ENCODE measurements around the gene BLTP3A. TPM values are rescaled to one million over a fixed set of nuclear protein-coding genes. Genes with fewer than 3 reads are reported as not detected.
A peak's percentile ranks its signal among the peaks of the same experiment; 100 is the strongest.

BLTP3A gene
- total RNA-seq, 1 experiment from 2014 or later: 22.3 TPM

GRCh38 chr6:34810936-34811632 is 19.2 kb downstream of the BLTP3A start:
- H3K4me3 ChIP-seq: no peak overlapping the region
- H3K36me3 ChIP-seq (ENCODE audit: low read depth): no peaks in the 10 kb centered on the region
- H3K4me2 ChIP-seq: peak overlapping the region; percentile 60
- no peaks in the 10 kb centered on the region for H3K9me3 ChIP-seq (ENCODE audit: insufficient read depth, low read depth)
- POLR2A ChIA-PET (ENCODE audit: unreplicated experiment): no interaction called here
- H3K27ac ChIP-seq: peak overlapping the region; percentile 70
- no peaks in the 10 kb centered on the region for H3K9me2 ChIP-seq (ENCODE audit: insufficient read depth)
- H4K20me1 ChIP-seq (ENCODE audit: insufficient read depth): peaks cover 33% of the 10 kb centered on the region
- H3K4me1 ChIP-seq (replicated peaks; ENCODE audit: insufficient read depth): peaks cover 35% of the 10 kb centered on the region
- peaks cover 28% of the 10 kb centered on the region for H3F3A ChIP-seq (ENCODE audit: insufficient read depth, low read depth)
- H3K27me3 ChIP-seq (ENCODE audit: insufficient read depth, low read depth): no peaks in the 10 kb centered on the region
- intact Hi-C loops (cut with micrococcal nuclease; ENCODE audit: unreplicated experiment): no loop called here
- peak; percentile 20 to 80 for DNase-seq
- peaks cover 91% of the 10 kb centered on the region for H3K79me2 ChIP-seq (ENCODE audit: low read depth)
- H2AFZ ChIP-seq: no peak overlapping the region
- no TSS peak for BruUV-seq (replicated peaks)
- CTCF ChIA-PET: no interaction called here
- no peak for TF ChIP-seq CTCF (conservative IDR thresholded peaks at IDR 0.05)

GRCh38 chr6:34813028-34813713 is 21.3 kb downstream of the BLTP3A start:
- Histone ChIP-seq H4K20me1 (ENCODE audit: insufficient read depth) (peaks cover 30% of the 10 kb centered on the region), H3K27me3 (ENCODE audit: insufficient read depth, low read depth) (no peaks in the 10 kb centered on the region), H3K27ac (no peak overlapping the region), H3K79me2 (ENCODE audit: low read depth) (peaks cover 85% of the 10 kb centered on the region), H2AFZ (no peak overlapping the region), H3K36me3 (ENCODE audit: low read depth) (no peaks in the 10 kb centered on the region), H3K4me3 (no peak overlapping the region), H3F3A (ENCODE audit: insufficient read depth, low read depth) (peaks cover 26% of the 10 kb centered on the region), H3K9me3 (ENCODE audit: insufficient read depth, low read depth) (no peaks in the 10 kb centered on the region), H3K4me1 (replicated peaks; ENCODE audit: insufficient read depth) (peaks cover 35% of the 10 kb centered on the region), H3K9me2 (ENCODE audit: insufficient read depth) (no peaks in the 10 kb centered on the region), H3K4me2 (no peak overlapping the region)
- intact Hi-C loops (cut with micrococcal nuclease; ENCODE audit: unreplicated experiment): no loop called here
- BruUV-seq (replicated peaks): no TSS peak
- DNase-seq: no peak
- TF ChIP-seq EZH2 (IDR thresholded peaks at IDR 0.05; ENCODE audit: low read depth) (no peak), CTCF (conservative IDR thresholded peaks at IDR 0.05) (no peak)
- POLR2A ChIA-PET (ENCODE audit: unreplicated experiment): no interaction called here
- CTCF ChIA-PET: no interaction called here

GRCh38 chr6:34816635-34817301 is 24.9 kb downstream of the BLTP3A start:
- peaks cover 2% of the 10 kb centered on the region for H3K4me1 ChIP-seq (replicated peaks; ENCODE audit: insufficient read depth)
- no peak for TF ChIP-seq CTCF (conservative IDR thresholded peaks at IDR 0.05)
- no peak for TF ChIP-seq EZH2 (IDR thresholded peaks at IDR 0.05; ENCODE audit: low read depth)
- no peaks in the 10 kb centered on the region for H3F3A ChIP-seq (ENCODE audit: insufficient read depth, low read depth)
- no peak overlapping the region for H3K4me3 ChIP-seq
- H3K27me3 ChIP-seq (ENCODE audit: insufficient read depth, low read depth): no peaks in the 10 kb centered on the region
- H3K4me2 ChIP-seq: no peak overlapping the region
- POLR2A ChIA-PET (ENCODE audit: unreplicated experiment): interaction anchor here (0.6 kb wide), 1 partner anchor 239 kb away, joined by 23 read pairs; no protein-coding TSS in a partner anchor
- H3K79me2 ChIP-seq (ENCODE audit: low read depth): peaks cover 53% of the 10 kb centered on the region
- BruUV-seq (replicated peaks): no TSS peak
- CTCF ChIA-PET: no interaction called here
- no peak overlapping the region for H2AFZ ChIP-seq
- H3K9me3 ChIP-seq (ENCODE audit: insufficient read depth, low read depth): no peaks in the 10 kb centered on the region
- intact Hi-C loops (cut with micrococcal nuclease; ENCODE audit: unreplicated experiment): no loop called here
- H3K36me3 ChIP-seq (ENCODE audit: low read depth): no peaks in the 10 kb centered on the region
- DNase-seq: no peak
- no peak overlapping the region for H3K27ac ChIP-seq
- H4K20me1 ChIP-seq (ENCODE audit: insufficient read depth): peaks cover 29% of the 10 kb centered on the region
- H3K9me2 ChIP-seq (ENCODE audit: insufficient read depth): no peaks in the 10 kb centered on the region

Data from PC-9 (cell line).